GM21381 (cell line): Measurements from ENCODE around the gene DUSP15.
"Not testable (repeated sequence)": the region's sequence is repeated elsewhere in the genome, so short reads cannot be mapped to it uniquely, and the experiment has no call there.

Experiments used
- ATAC-seq: cut with Tn5 transposase; IDR thresholded peaks from one replicate; pipeline ENCODE4 v1.9.1; 2021; ENCODE audit warnings: mild to moderate bottlenecking, moderate library complexity; ENCODE audit not compliant: unreplicated experiment

Gene DUSP15

GRCh38 chr20:31840906-31841816, 29.2 kb downstream of the DUSP15 start:
- no peak for ATAC-seq

DNA sequence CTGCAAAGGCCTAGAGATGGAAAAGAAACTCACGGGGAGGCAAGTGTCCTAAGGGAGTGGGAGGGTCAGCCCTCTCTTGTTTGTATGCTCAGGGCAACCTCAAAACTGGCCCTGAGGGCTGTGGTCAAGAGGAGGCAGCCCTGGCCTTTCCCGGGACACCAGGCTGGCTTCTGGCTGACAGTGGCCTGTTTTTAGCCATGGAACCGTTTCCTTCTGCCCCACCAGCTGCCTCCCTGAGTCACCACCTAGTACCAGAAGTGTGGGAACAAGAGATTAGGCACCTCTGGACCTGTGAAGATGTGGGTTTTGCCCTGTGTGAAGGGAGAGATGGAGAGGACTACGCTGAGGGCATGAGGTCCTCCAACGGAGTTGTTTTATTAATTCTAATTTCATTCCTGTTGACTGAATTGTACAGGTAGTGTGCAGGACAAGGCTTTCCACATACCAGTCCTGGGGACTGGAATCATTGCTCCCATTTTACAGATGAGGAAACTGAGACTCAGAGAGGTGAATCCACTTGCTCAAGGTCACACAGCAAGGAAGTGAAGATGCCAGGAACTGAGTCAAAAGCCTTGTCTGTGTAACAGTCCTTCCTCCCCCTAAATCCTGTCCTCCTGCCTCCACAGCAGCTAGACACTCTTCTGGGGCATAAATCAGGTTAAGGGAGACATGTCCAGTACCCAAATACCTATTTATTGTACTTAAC, 30.4 kb downstream of the DUSP15 start:
- ATAC-seq, result no peak

DNA sequence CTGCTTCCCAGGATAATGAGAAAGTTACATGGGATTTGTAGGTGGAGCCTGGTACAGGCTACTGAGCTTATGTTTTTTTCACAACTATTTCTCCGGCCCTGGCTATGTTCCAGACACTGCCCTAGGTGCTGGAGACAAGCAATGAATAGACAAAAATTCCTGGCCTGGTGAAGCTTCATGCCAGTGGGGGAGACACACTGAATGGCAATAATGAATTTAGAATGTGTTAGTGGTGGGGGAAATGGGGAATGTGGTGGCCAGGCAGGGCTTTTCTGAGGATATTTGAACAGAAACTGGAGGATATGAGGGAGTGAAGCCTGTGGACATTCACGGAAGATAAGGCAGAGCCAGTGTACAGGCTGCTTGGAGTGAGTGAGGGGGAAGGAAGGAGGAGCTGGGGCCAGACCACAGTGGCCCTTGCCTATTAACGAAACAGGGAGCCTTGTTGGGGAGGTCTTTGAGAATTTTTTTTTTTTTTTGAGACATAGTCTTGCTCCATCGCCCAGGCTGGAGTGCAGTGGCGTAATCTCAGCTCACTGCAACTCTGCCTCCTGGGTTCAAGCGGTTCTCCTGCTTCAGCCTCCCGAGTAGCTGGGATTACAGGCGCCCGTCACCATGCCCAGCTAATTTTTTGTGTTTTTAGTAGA, 31.6 kb downstream of the DUSP15 start:
- ATAC-seq, result no peak

DNA sequence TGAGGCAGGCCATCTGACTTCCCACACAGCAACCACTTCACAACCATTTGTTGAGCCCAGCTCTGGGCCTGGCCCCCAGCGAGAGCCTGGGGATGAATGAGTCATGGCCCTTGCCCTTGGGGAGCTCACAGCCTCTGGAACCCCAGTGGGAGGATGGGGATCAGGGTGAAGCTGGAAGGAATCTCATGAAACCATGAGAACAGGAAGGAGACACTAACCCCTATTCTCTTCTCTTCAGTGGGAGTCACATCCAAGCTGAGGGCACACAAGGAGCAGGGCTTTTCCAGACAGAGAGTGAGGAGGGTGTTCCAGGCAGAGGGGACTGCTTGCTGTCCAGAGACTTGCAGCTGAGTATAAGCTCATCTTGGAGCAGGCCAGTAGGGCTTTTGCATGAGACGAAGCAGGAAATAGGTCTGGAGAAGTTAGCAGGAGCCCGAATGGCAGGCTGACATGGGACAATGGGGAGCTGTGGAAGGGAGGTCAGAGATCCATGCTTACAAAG, 32.4 kb downstream of the DUSP15 start:
- ATAC-seq, result no peak

GRCh38 chr20:31836853-31837608, 33.3 kb downstream of the DUSP15 start:
- no peak for ATAC-seq

GRCh38 chr20:31835977-31836852, 34.1 kb downstream of the DUSP15 start:
- peak; percentile 78 for ATAC-seq

- ATAC-seq, result no peak
These were observed 34.8 kb downstream of the DUSP15 start for GRCh38 chr20:31835554-31835953.

GRCh38 chr20:31833931-31834521, 36.3 kb downstream of the DUSP15 start:
- ATAC-seq, result no peak

DNA sequence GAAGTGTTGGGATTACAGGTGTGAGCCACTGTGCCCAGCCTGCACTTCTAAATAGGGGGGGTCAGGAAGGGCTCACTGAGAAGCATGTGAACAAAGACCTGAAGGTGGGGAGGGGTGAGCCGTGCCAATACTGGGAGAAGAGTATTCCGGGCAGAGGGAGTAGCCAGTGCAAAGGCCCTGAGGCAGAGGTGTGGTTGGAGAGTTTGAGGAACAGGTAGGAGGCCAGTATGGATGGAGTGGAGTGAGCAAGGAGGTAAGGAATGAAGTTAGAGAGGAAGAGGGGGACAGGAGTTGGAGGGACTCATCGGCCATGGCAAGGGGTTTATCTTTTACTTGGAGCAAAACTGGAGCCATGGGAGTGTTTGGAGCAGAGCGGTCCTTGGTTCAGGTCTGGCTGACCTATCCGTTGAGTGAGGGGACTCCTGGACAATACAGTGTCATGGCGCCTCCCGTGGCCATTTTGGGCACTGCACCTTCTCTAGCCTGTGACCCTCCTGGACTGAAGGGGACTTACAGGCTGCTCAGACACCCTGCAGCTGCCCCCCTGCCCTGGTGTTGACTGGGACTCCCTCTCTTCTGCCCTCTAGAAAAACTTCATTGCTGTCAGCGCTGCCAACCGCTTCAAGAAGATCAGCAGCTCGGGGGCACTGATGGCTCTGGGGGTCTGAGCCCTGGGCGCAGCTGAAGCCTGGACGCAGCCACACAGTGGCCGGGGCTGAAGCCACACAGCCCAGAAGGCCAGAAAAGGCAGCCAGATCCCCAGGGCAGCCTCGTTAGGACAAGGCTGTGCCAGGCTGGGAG, 37.0 kb downstream of the DUSP15 start:
- ATAC-seq, result no peak

DNA sequence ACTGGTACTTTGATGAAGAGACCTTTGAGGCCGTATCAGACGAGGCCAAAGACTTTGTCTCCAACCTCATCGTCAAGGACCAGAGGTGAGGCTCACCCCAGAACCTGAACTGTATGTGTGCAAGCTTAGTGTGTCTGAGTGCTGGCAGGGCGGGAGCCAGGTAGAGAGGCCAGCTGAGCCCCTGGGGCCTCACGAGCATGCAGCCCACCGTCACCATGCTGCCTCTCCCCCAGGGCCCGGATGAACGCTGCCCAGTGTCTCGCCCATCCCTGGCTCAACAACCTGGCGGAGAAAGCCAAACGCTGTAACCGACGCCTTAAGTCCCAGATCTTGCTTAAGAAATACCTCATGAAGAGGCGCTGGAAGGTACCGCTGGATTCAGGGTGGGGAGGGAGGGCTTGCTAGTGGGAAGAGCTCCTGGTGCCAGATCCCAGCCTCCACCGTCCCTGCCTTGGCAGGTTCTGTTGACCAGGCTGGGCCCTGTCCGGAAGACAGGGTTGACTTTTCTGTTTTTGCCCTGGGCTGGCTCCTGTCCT, 38.5 kb downstream of the DUSP15 start:
- no peak for ATAC-seq

DNA sequence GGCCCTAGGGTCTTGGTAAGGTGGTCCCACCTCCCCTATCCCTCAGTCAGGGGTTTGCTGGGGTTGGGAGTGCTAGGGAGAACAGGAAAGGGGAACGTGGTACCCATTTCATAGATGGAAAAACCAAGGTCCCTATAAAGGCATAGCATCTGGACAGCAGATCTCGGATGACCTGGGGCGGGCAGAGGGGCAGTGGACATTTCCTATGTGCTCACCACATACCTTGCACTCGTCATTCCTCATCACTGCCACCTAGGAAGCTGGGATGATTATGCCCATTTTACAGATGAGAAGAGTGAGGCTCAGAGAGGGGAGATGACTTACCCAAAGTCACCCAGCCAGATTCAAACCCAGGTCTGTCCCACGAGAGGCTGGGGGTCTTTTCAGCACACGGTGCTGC, 39.1 kb downstream of the DUSP15 start:
- no peak for ATAC-seq

GRCh38 chr20:31830406-31830981, 39.8 kb downstream of the DUSP15 start:
- no peak for ATAC-seq

DNA sequence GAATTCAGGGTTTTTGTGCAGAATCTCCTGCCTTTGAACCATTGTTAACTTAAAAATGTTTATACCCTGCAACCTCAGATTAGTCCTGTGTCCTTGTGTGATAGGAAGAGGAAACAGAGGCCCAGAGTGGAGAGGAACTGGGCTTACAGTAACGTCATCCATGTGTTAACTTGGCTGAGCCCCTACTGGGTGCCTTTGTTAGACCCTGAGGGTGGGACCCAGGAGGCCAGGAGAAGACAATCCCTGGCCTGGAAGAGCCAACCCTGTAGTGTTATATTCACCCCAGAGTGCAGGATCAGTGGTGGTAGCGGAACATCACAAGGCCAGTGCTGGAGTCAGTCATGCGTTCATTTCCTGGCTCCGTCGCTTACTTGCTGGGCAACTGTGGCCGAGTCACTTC, 40.6 kb downstream of the DUSP15 start:
- no peak for ATAC-seq

DNA sequence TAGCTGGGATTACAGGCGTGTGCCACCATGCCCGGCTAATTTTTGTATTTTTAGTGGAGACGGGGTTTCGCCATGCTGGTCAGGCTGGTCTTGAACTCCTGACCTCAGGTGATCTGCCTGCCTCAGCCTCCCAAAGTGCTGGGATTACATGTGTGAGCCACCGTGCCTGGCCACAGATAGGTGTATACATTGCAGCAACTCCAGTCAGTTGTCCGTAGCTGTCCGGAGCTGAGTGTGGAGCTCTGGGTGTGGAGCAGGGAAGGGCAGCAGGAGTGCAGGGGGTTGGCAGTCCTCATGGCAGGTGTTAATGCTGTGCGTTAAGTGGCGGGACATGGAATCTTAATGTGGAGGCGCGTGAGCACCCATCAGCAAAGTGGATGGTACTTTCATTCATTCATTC, 42.3 kb downstream of the DUSP15 start:
- not testable (repeated sequence) for ATAC-seq

- no peak for ATAC-seq
These were observed 43.3 kb downstream of the DUSP15 start for GRCh38 chr20:31827059-31827458.

DNA sequence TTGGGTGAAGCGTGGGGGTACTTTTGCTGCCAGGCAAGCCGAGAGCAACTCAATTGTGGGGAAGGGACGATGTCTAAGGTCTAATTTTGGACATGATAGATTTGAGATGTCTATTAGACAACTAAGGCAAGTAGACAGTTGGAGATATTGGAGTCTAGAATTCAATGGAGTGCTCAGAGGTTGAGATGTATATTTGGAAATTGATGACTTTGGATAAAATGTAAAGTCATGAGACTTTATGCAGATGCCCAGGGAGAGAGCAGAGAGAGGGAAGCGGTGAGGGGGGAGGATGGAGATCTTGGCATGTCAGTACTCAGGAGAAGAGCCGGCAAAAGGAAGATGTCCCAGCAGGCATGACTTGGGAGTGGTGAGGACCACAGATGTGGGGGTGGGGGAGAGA, 44.3 kb downstream of the DUSP15 start:
- ATAC-seq, result no peak

DNA sequence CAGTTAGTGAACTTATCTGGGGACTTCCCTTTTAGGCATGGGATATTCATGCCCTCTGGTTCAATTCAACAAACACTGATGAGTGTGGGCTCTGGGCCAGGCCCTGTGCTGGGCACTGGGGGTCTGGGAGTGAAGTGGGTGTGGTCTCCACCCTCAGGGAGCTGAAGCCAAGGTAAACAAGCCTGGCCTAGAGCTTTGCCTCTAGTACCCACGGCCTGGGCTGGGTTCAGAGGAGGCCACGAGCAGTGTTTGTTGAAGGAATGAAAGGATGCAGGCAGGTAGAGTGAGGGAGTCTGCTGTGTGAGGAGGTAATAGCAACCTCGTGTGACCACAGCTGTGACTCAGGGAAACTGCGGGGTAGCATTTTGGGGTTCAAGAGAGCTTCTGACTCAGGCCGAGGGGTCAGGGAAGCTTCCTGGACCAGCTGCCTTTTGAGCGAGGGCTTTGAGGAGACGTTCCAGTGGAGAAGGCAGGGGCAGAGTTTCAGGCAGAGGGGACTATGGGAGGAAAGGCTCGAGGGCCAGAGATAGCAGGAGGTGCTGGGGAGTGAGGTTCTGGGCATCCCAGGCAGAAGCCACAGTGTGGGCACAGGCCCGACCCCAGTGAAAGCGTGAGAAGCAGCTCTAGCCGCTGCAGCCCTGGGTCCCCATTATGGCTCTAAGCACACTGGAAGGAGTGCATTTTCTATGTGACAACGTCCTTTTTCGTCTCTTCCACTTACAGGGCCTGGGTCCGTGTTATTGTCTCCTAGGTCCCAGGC, 45.6 kb downstream of the DUSP15 start:
- ATAC-seq, result no peak
